B cell (primary cell): ENCODE results near the gene THAP9. TPM values are rescaled to one million over a fixed set of nuclear protein-coding genes. Genes with fewer than 3 reads are reported as not detected.

Experiments used
- ATAC-seq: fragments of 200-7000 bp; cut with Tn5 transposase; one replicate; pipeline ENCODE4 v1.10.0; 2021; ENCODE audit warnings: low read depth, mild to moderate bottlenecking, moderate number of reproducible peaks, moderate library complexity
- CTCF ChIA-PET: fragments of 350-600 bp; sonication (Branson Sonifier 250); formaldehyde crosslinking; loops from one replicate; lab custom pipeline; 2021; ENCODE audit warnings: antibody characterized with exemption, inconsistent platforms; lab: Charles Lee
- POLR2A ChIA-PET: fragments of 350-600 bp; sonication (Branson Sonifier 250); formaldehyde crosslinking; loops from one replicate; lab custom pipeline; 2021; ENCODE audit warnings: antibody characterized with exemption; lab: Charles Lee
- DNase-seq: peaks from one replicate; pipeline ENCODE4 v3.0.0; 2013
- H2AFZ ChIP-seq: 2 replicates; pipeline ENCODE4 v1.6.1; 2012; ENCODE audit warnings: mild to moderate bottlenecking, low read depth, low read length; ENCODE audit not compliant: insufficient read depth, poor library complexity, severe bottlenecking
- H3K27ac ChIP-seq, 2 donors: 1 replicate in 1 of 2; 2 replicates in 1 of 2; pipeline ENCODE4 v1.5.1; 2012 to 2013; ENCODE audit warnings: low read length in 2 of 2, mild to moderate bottlenecking in 2 of 2, moderate library complexity in 1 of 2
- H3K27me3 ChIP-seq, 4 experiments: fragments of 200-600 bp in 1 of 4; sonication (generic) in 1 of 4; replicated peaks in 1 of 4; 1 replicate in 2 of 4; 2 replicates in 2 of 4; pipeline versions ENCODE4 v1.6.1 to v1.7.0; 2013 to 2016; ENCODE audit warnings: low read length in 3 of 4, mild to moderate bottlenecking in 2 of 4, mixed read lengths in 1 of 4, moderate library complexity in 1 of 4; ENCODE audit not compliant: insufficient read depth in 4 of 4, control insufficient read depth in 3 of 4; ENCODE audit errors: control extremely low read depth in 1 of 4
- H3K36me3 ChIP-seq, 2 experiments: replicated peaks in 1 of 2; 1 replicate in 1 of 2; 2 replicates in 1 of 2; pipeline versions ENCODE4 v1.6.1 to v1.7.1; 2013; ENCODE audit warnings: low read length in 1 of 2; ENCODE audit not compliant: insufficient read depth in 2 of 2, control insufficient read depth in 1 of 2; ENCODE audit errors: control extremely low read depth in 1 of 2, extremely low read depth in 1 of 2
- H3K4me1 ChIP-seq, 2 donors: fragments of 200-600 bp in 1 of 2; sonication (generic) in 1 of 2; 1 replicate in 1 of 2; 2 replicates in 1 of 2; pipeline versions ENCODE4 v1.5.1 to v1.6.1; 2013 to 2017; ENCODE audit warnings: low read length in 2 of 2; ENCODE audit not compliant: control insufficient read depth in 2 of 2, insufficient read depth in 2 of 2
- H3K4me2 ChIP-seq: replicated peaks from 2 replicates; pipeline ENCODE3; 2012; ENCODE audit warnings: mild to moderate bottlenecking, low read depth, low read length; ENCODE audit not compliant: poor library complexity, severe bottlenecking
- H3K4me3 ChIP-seq, 5 experiments: fragments of 200-600 bp in 1 of 5; sonication (generic) in 1 of 5; 1 replicate in 3 of 5; 2 replicates in 2 of 5; pipeline versions ENCODE4 v1.5.1 to v1.7.0; 2011 to 2016; ENCODE audit warnings: low read length in 4 of 5, mild to moderate bottlenecking in 4 of 5, low read depth in 2 of 5, control low read depth in 1 of 5, moderate library complexity in 1 of 5; ENCODE audit not compliant: insufficient read depth in 1 of 5; ENCODE audit errors: control extremely low read depth in 1 of 5, extremely low read depth in 1 of 5
- H3K79me2 ChIP-seq: fragments of 200-600 bp; sonication (generic); one replicate; pipeline ENCODE4 v1.6.0; 2016; ENCODE audit warnings: low read length; ENCODE audit not compliant: control insufficient read depth, insufficient read depth
- H3K9ac ChIP-seq: fragments of 200-600 bp; sonication (generic); 2 replicates; pipeline ENCODE4 v1.6.1; 2017; ENCODE audit warnings: mild to moderate bottlenecking, low read length, moderate library complexity
- H3K9me3 ChIP-seq, 3 donors: one replicate each; pipeline versions ENCODE4 v1.6.1 to v1.7.1; 2013; ENCODE audit warnings: low read length in 2 of 3; ENCODE audit not compliant: control insufficient read depth in 2 of 3, insufficient read depth in 1 of 3; ENCODE audit errors: control extremely low read depth in 1 of 3
- H4K20me1 ChIP-seq: 2 replicates; pipeline ENCODE4 v1.6.0; 2012; ENCODE audit warnings: mild to moderate bottlenecking, low read length; ENCODE audit not compliant: insufficient read depth, control insufficient read depth, poor library complexity, severe bottlenecking
- H3K27ac Mint-ChIP-seq: one replicate; pipeline ENCODE4 v1.8.0; 2021; ENCODE audit warnings: mixed read lengths
- H3K27me3 Mint-ChIP-seq: one replicate; pipeline ENCODE4 v1.8.0; 2021; ENCODE audit warnings: mixed read lengths
- H3K4me1 Mint-ChIP-seq: one replicate; pipeline ENCODE4 v1.8.0; 2021; ENCODE audit warnings: mixed read lengths
- H3K4me3 Mint-ChIP-seq: one replicate; pipeline ENCODE4 v1.8.0; 2021; ENCODE audit warnings: mixed read lengths
- H3K9me3 Mint-ChIP-seq: one replicate; pipeline ENCODE4 v1.8.0; 2022; ENCODE audit warnings: mixed read lengths; ENCODE audit not compliant: insufficient read depth
- EZH2 ChIP-seq: IDR thresholded peaks from 2 replicates; pipeline ENCODE4 v1.6.1; 2012; ENCODE audit warnings: borderline replicate concordance, low read depth, mild to moderate bottlenecking, moderate library complexity, low read length; ENCODE audit not compliant: insufficient read depth, poor library complexity, severe bottlenecking
- WGBS: methylation state at CpG from one replicate; pipeline ENCODE4 v1.1.5; 2013; ENCODE audit warnings: missing lambda C conversion rate; ENCODE audit not compliant: insufficient coverage; 5-methylcytosine and 5-hydroxymethylcytosine counted together
- intact Hi-C: fragments of 100-400 bp; cut with micrococcal nuclease; formaldehyde crosslinking; loops from one replicate; pipeline ENCODE4 v1.10.0; 2022
- polyA plus RNA-seq: library from polyadenylated mRNA; depleted of rRNA; stranded (reverse); fragments of >200 nt; gene quantifications from 2 replicates; pipeline ENCODE4 v1.2.3, GENCODE V29; 2012
- total RNA-seq, 2 donors: library from RNA; stranded (reverse); fragments of 120-200 nt in 1 of 2; gene quantifications; 1 replicate in 1 of 2; 2 replicates in 1 of 2; pipeline versions ENCODE4 v1.2.3 to v1.2.4, GENCODE V29; 2013 to 2022
- TF ChIP-seq, protein P1 (sequence below): fragments of 200-600 bp; IDR thresholded peaks from one replicate; pipeline ENCODE4 v1.8.0; 2022; ENCODE audit warnings: antibody characterized with exemption, mild to moderate bottlenecking

THAP9 gene
- total and polyA plus RNA-seq, 2 donors (not counting 1 experiment from before 2014, with no cell fraction given), result 2.0 to 6.8 TPM

DNA sequence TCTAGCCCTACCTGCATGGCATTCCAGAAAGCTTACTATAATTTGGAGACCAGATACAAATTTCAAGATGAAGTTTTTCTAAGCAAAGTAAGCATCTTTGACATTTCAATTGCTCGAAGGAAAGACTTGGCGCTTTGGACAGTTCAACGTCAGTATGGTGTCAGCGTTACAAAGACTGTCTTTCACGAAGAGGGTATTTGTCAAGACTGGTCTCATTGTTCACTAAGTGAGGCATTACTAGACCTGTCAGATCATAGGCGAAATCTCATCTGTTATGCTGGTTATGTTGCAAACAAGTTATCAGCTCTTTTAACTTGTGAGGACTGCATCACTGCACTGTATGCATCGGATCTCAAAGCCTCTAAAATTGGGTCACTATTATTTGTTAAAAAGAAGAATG, 17.6 kb downstream of the THAP9 start:
- Histone ChIP-seq H3K4me3 (no peak overlapping the region), H3K4me1 (no peaks in the 10 kb centered on the region), H3K79me2 (no peaks in the 10 kb centered on the region), H3K27me3 (no peaks in the 10 kb centered on the region), H3K9me3 (no peaks in the 10 kb centered on the region), H3K36me3 (peaks cover 0 to 5% of the 10 kb centered on the region in 2 experiments), H2AFZ (no peak overlapping the region), H3K27ac (no peak overlapping the region), H3K9ac (no peak overlapping the region), H4K20me1 (no peaks in the 10 kb centered on the region), H3K4me2 (no peak overlapping the region)
- H3K27ac Mint-ChIP-seq, result no peak overlapping the region
- WGBS, result over 99% methylated on average over 7 of the region's 7 CpGs
- H3K9me3 Mint-ChIP-seq, result no peaks in the 10 kb centered on the region
- ATAC-seq (no peak), DNase-seq (no peak)
- CTCF ChIA-PET, result no interaction called here
- no peaks in the 10 kb centered on the region for H3K4me1 Mint-ChIP-seq
- POLR2A ChIA-PET, result no interaction called here
- H3K4me3 Mint-ChIP-seq, result no peak overlapping the region
- intact Hi-C loops, result no loop called here
- no peaks in the 10 kb centered on the region for H3K27me3 Mint-ChIP-seq
- no peak for TF ChIP-seq EZH2
- TF ChIP-seq, protein P1, sequence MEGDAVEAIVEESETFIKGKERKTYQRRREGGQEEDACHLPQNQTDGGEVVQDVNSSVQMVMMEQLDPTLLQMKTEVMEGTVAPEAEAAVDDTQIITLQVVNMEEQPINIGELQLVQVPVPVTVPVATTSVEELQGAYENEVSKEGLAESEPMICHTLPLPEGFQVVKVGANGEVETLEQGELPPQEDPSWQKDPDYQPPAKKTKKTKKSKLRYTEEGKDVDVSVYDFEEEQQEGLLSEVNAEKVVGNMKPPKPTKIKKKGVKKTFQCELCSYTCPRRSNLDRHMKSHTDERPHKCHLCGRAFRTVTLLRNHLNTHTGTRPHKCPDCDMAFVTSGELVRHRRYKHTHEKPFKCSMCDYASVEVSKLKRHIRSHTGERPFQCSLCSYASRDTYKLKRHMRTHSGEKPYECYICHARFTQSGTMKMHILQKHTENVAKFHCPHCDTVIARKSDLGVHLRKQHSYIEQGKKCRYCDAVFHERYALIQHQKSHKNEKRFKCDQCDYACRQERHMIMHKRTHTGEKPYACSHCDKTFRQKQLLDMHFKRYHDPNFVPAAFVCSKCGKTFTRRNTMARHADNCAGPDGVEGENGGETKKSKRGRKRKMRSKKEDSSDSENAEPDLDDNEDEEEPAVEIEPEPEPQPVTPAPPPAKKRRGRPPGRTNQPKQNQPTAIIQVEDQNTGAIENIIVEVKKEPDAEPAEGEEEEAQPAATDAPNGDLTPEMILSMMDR, result no peak

GRCh38 chr4:82919386-82919785, 18.9 kb downstream of the THAP9 start:
- DNase-seq (no peak), ATAC-seq (no peak)
- POLR2A ChIA-PET, result no interaction called here
- Mint-ChIP-seq H3K4me1 (no peaks in the 10 kb centered on the region), H3K27me3 (no peaks in the 10 kb centered on the region), H3K9me3 (no peaks in the 10 kb centered on the region), H3K4me3 (no peak overlapping the region), H3K27ac (no peak overlapping the region)
- WGBS, result no CpG with 5 or more reads among the region's 2 CpGs
- no peak overlapping the region for H2AFZ ChIP-seq
- no peak overlapping the region for H3K27ac ChIP-seq
- H3K4me1 ChIP-seq, result no peaks in the 10 kb centered on the region
- no peak overlapping the region for H3K4me3 ChIP-seq
- intact Hi-C loops, result no loop called here
- H3K36me3 ChIP-seq, result peaks cover 0 to 5% of the 10 kb centered on the region in 2 experiments
- no peak overlapping the region for H3K9ac ChIP-seq
- H3K4me2 ChIP-seq, result no peak overlapping the region
- no peak for TF ChIP-seq EZH2
- TF ChIP-seq, protein P1, result no peak
- no peaks in the 10 kb centered on the region for H3K79me2 ChIP-seq
- CTCF ChIA-PET, result no interaction called here
- H3K27me3 ChIP-seq, result no peaks in the 10 kb centered on the region
- no peaks in the 10 kb centered on the region for H3K9me3 ChIP-seq
- H4K20me1 ChIP-seq, result no peaks in the 10 kb centered on the region
